Activated CD8-positive, alpha-beta T cell treated with anti-CD3 and anti-CD28 coated beads for 36 hours (primary cell): ENCODE data around the gene DHRSX. TPM values are rescaled to one million over a fixed set of nuclear protein-coding genes. Genes with fewer than 3 reads are reported as not detected.
"Not testable (repeated sequence)": the region's sequence is repeated elsewhere in the genome, so short reads cannot be mapped to it uniquely, and the experiment has no call there.

Experiments
- ATAC-seq: fragments of 200-7000 bp; cut with Tn5 transposase; one replicate; pipeline ENCODE4 v1.10.0; 2021; ENCODE audit warnings: mild to moderate bottlenecking, moderate library complexity
- CTCF ChIA-PET: fragments of 350-600 bp; sonication (Branson Sonifier 250); formaldehyde crosslinking; loops from one replicate; lab custom pipeline; 2021; ENCODE audit warnings: antibody characterized with exemption; lab: Charles Lee
- POLR2A ChIA-PET: fragments of 350-600 bp; sonication (Branson Sonifier 250); formaldehyde crosslinking; loops from one replicate; lab custom pipeline; 2021; ENCODE audit warnings: antibody characterized with exemption; lab: Charles Lee
- DNase-seq: peaks from one replicate; pipeline ENCODE4 v3.0.0-alpha.2; 2020
- H3K27ac Mint-ChIP-seq: one replicate; pipeline ENCODE4 v1.8.0; 2021; ENCODE audit warnings: mild to moderate bottlenecking, mixed read lengths
- H3K27me3 Mint-ChIP-seq: one replicate; pipeline ENCODE4 v1.8.0; 2021; ENCODE audit warnings: mixed read lengths
- H3K36me3 Mint-ChIP-seq: one replicate; pipeline ENCODE4 v1.8.0; 2021; ENCODE audit warnings: low read depth, mixed read lengths
- H3K4me1 Mint-ChIP-seq: one replicate; pipeline ENCODE4 v1.8.0; 2021; ENCODE audit warnings: low read depth, mixed read lengths
- H3K4me3 Mint-ChIP-seq: one replicate; pipeline ENCODE4 v1.8.0; 2021; ENCODE audit warnings: mild to moderate bottlenecking, moderate library complexity, mixed read lengths
- H3K9me3 Mint-ChIP-seq: one replicate; pipeline ENCODE4 v1.8.0; 2021; ENCODE audit warnings: mixed read lengths
- intact Hi-C: fragments of 100-400 bp; cut with micrococcal nuclease; formaldehyde crosslinking; loops from one replicate; pipeline ENCODE4 v1.10.0; 2022
- total RNA-seq, 2 experiments: library from RNA; stranded (reverse); gene quantifications; one replicate each; pipeline ENCODE4 v1.2.3, GENCODE V29; 2021
- TF ChIP-seq, protein P1 (sequence below): fragments of 200-600 bp; IDR thresholded peaks from one replicate; pipeline ENCODE4 v1.8.0; 2022; ENCODE audit warnings: antibody characterized with exemption, mild to moderate bottlenecking

The DHRSX gene
- total RNA-seq, 2 experiments from 2014 or later = 19.7 to 22.0 TPM

- Mint-ChIP-seq H3K4me3 (no peak overlapping the region), H3K9me3 (no peaks in the 10 kb centered on the region), H3K27ac (no peak overlapping the region), H3K27me3 (peaks cover 6% of the 10 kb centered on the region), H3K4me1 (no peaks in the 10 kb centered on the region), H3K36me3 (no peaks in the 10 kb centered on the region)
- TF ChIP-seq, protein P1, sequence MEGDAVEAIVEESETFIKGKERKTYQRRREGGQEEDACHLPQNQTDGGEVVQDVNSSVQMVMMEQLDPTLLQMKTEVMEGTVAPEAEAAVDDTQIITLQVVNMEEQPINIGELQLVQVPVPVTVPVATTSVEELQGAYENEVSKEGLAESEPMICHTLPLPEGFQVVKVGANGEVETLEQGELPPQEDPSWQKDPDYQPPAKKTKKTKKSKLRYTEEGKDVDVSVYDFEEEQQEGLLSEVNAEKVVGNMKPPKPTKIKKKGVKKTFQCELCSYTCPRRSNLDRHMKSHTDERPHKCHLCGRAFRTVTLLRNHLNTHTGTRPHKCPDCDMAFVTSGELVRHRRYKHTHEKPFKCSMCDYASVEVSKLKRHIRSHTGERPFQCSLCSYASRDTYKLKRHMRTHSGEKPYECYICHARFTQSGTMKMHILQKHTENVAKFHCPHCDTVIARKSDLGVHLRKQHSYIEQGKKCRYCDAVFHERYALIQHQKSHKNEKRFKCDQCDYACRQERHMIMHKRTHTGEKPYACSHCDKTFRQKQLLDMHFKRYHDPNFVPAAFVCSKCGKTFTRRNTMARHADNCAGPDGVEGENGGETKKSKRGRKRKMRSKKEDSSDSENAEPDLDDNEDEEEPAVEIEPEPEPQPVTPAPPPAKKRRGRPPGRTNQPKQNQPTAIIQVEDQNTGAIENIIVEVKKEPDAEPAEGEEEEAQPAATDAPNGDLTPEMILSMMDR = no peak
- intact Hi-C loops = no loop called here
- ATAC-seq (no peak), DNase-seq (no peak)
- POLR2A ChIA-PET = no interaction called here
- CTCF ChIA-PET = no interaction called here
Observed at GRCh38 chrX:2539586-2539985, 38.8 kb upstream of the DHRSX start.

- Mint-ChIP-seq H3K36me3 (no peaks in the 10 kb centered on the region), H3K27ac (no peak overlapping the region), H3K4me3 (no peak overlapping the region), H3K27me3 (peaks cover 5% of the 10 kb centered on the region), H3K4me1 (no peaks in the 10 kb centered on the region), H3K9me3 (no peaks in the 10 kb centered on the region)
- DNase-seq (no peak), ATAC-seq (no peak)
- CTCF ChIA-PET = no interaction called here
- TF ChIP-seq, protein P1 = no peak
- POLR2A ChIA-PET = no interaction called here
- intact Hi-C loops = no loop called here
Observed at GRCh38 chrX:2538031-2538757, 37.4 kb upstream of the DHRSX start.

DNA sequence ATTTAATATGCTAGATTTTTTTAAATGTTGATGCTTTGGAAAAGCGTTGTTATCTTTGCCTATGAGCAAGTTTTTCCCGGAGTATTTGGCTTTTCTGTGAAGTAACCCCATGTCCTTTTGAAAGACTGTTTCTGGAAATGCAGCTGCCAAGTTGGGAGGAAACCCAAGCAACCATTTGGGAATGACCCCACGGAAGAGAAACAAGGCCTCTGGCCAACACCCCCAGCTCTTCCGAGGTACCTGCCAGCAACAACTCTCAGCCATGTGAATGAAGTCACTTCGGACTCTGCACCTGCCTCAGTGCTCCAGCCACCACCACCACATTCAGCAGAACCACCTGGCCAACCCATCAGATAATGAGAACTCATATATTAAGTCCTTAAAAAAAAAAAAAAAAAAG is 36.2 kb upstream of the DHRSX start:
- POLR2A ChIA-PET = no interaction called here

DNA sequence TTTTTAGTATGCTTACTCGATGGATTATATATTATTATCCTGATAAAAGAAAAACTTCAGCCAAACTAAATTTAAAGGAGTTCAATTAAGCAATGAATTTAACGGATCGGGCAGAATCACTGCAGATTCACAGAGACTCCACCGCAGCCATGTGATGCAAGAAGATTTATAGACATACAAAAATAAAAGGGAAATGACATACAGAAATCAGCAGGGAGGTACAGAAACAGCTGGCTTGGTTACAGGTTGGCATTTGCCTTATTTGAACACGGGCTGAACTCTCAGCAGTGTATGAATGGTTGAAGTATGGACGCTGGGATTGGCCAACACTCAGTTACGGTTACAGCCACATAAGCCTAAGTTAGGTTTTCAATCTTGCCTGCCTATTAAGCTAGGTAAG is 35.4 kb upstream of the DHRSX start:
- ATAC-seq (no peak), DNase-seq (no peak)
- Mint-ChIP-seq H3K4me3 (no peak overlapping the region), H3K27me3 (peaks cover 2% of the 10 kb centered on the region), H3K36me3 (no peaks in the 10 kb centered on the region), H3K9me3 (no peaks in the 10 kb centered on the region), H3K27ac (no peak overlapping the region), H3K4me1 (no peaks in the 10 kb centered on the region)
- POLR2A ChIA-PET = no interaction called here
- TF ChIP-seq, protein P1 = no peak
- intact Hi-C loops = no loop called here
- CTCF ChIA-PET = no interaction called here

More for the DNA sequence above, 36.2 kb upstream of the DHRSX start:
- CTCF ChIA-PET = no interaction called here
- H3K9me3 Mint-ChIP-seq = no peaks in the 10 kb centered on the region
- no peak for ATAC-seq
- DNase-seq = no peak
- H3K27me3 Mint-ChIP-seq = peaks cover 3% of the 10 kb centered on the region
- TF ChIP-seq, protein P1 = no peak
- no peaks in the 10 kb centered on the region for H3K36me3 Mint-ChIP-seq
- no peak overlapping the region for H3K4me3 Mint-ChIP-seq
- intact Hi-C loops = no loop called here
- no peak overlapping the region for H3K27ac Mint-ChIP-seq
- H3K4me1 Mint-ChIP-seq = no peaks in the 10 kb centered on the region

- H3K27me3 Mint-ChIP-seq, intact Hi-C loops, DNase-seq, H3K4me1 Mint-ChIP-seq, H3K36me3 Mint-ChIP-seq, H3K27ac Mint-ChIP-seq, CTCF ChIA-PET, H3K4me3 Mint-ChIP-seq, POLR2A ChIA-PET, H3K9me3 Mint-ChIP-seq, ATAC-seq: not testable (repeated sequence)
Observed at GRCh38 chrX:2534261-2535021, 33.7 kb upstream of the DHRSX start.
